Measurements from ENCODE around the gene SDHAF2. TPM values are rescaled to one million over a fixed set of nuclear protein-coding genes. Genes with fewer than 3 reads are reported as not detected.

SDHAF2 gene
- total and polyA plus RNA-seq, 4 donors: 25.5 to 46.9 (median 30.2) TPM

DNA sequence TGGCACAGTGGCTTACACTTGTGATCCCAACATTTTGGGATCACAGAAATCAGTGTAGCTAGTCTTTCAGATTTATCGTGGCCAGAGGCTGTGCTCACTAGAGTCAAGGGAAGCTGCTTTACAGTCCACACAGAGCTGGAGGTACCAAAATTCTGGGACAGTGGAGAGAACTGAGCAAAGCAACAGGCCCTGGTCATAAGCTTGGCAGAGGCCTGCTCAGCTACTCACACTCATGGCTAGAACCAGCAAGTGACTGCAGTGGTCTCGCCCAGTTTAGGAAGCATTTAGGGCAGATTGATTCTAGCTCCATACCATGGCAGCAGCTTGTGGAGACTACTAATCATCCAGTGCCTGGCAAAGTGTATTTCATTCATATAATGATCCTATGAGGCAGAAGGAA is 28.8 kb upstream of the SDHAF2 start:
- H3K9ac ChIP-seq (ENCODE audit: low read depth in 1 of 2, low read length in 2 of 2): no peak overlapping the region
- H3K4me1 ChIP-seq (ENCODE audit: control insufficient read depth in 4 of 4, insufficient read depth in 4 of 4, low read length in 3 of 4): no peaks in the 10 kb centered on the region
- WGBS: 95% methylated on average over 2 of the region's 2 CpGs
- no peak overlapping the region for H3K27ac ChIP-seq (ENCODE audit: low read depth in 1 of 2, low read length in 2 of 2)
- peaks cover 13 to 59% (median 48%) of the 10 kb centered on the region in 4 donors for H3K36me3 ChIP-seq (ENCODE audit: control insufficient read depth in 4 of 4, insufficient read depth in 3 of 4, low read depth in 1 of 4, low read length in 3 of 4)
- H3K4me3 ChIP-seq (ENCODE audit: low read depth in 1 of 3, low read length in 3 of 3): no peak overlapping the region
- DNase-seq (ENCODE audit: low spot score): no peak
- no peaks in the 10 kb centered on the region for H3K9me3 ChIP-seq (ENCODE audit: control insufficient read depth in 4 of 4, low read length in 3 of 4)
- no peaks in the 10 kb centered on the region for H3K27me3 ChIP-seq (ENCODE audit: control insufficient read depth in 4 of 4, insufficient read depth in 4 of 4, low read length in 3 of 4)
- no peak for TF ChIP-seq HNF4G (IDR thresholded peaks at IDR 0.05)
- TF ChIP-seq, protein P1, sequence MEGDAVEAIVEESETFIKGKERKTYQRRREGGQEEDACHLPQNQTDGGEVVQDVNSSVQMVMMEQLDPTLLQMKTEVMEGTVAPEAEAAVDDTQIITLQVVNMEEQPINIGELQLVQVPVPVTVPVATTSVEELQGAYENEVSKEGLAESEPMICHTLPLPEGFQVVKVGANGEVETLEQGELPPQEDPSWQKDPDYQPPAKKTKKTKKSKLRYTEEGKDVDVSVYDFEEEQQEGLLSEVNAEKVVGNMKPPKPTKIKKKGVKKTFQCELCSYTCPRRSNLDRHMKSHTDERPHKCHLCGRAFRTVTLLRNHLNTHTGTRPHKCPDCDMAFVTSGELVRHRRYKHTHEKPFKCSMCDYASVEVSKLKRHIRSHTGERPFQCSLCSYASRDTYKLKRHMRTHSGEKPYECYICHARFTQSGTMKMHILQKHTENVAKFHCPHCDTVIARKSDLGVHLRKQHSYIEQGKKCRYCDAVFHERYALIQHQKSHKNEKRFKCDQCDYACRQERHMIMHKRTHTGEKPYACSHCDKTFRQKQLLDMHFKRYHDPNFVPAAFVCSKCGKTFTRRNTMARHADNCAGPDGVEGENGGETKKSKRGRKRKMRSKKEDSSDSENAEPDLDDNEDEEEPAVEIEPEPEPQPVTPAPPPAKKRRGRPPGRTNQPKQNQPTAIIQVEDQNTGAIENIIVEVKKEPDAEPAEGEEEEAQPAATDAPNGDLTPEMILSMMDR (IDR thresholded peaks at IDR 0.05; ENCODE audit: low read depth, low read length, missing input control): no peak
- TF ChIP-seq, protein P2, sequence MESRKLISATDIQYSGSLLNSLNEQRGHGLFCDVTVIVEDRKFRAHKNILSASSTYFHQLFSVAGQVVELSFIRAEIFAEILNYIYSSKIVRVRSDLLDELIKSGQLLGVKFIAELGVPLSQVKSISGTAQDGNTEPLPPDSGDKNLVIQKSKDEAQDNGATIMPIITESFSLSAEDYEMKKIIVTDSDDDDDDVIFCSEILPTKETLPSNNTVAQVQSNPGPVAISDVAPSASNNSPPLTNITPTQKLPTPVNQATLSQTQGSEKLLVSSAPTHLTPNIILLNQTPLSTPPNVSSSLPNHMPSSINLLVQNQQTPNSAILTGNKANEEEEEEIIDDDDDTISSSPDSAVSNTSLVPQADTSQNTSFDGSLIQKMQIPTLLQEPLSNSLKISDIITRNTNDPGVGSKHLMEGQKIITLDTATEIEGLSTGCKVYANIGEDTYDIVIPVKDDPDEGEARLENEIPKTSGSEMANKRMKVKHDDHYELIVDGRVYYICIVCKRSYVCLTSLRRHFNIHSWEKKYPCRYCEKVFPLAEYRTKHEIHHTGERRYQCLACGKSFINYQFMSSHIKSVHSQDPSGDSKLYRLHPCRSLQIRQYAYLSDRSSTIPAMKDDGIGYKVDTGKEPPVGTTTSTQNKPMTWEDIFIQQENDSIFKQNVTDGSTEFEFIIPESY (IDR thresholded peaks at IDR 0.05): no peak
- no peak for TF ChIP-seq SP1 (IDR thresholded peaks at IDR 0.05)
- TF ChIP-seq HNF4A (conservative IDR thresholded peaks at IDR 0.05): no peak
- TF ChIP-seq RXRA (IDR thresholded peaks at IDR 0.05): no peak
- no peak for TF ChIP-seq GABPA (IDR thresholded peaks at IDR 0.05 in 1 of 2, conservative IDR thresholded peaks at IDR 0.05 in 1 of 2)
- TF ChIP-seq, protein P3, sequence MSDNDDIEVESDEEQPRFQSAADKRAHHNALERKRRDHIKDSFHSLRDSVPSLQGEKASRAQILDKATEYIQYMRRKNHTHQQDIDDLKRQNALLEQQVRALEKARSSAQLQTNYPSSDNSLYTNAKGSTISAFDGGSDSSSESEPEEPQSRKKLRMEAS (IDR thresholded peaks at IDR 0.05): no peak
- TF ChIP-seq FOXA1 (IDR thresholded peaks at IDR 0.05): no peak
- no peak for TF ChIP-seq EGR1 (IDR thresholded peaks at IDR 0.05; ENCODE audit: low read depth in 2 of 2)
- no peak for TF ChIP-seq TAF1 (conservative IDR thresholded peaks at IDR 0.05)
- TF ChIP-seq, protein P4, sequence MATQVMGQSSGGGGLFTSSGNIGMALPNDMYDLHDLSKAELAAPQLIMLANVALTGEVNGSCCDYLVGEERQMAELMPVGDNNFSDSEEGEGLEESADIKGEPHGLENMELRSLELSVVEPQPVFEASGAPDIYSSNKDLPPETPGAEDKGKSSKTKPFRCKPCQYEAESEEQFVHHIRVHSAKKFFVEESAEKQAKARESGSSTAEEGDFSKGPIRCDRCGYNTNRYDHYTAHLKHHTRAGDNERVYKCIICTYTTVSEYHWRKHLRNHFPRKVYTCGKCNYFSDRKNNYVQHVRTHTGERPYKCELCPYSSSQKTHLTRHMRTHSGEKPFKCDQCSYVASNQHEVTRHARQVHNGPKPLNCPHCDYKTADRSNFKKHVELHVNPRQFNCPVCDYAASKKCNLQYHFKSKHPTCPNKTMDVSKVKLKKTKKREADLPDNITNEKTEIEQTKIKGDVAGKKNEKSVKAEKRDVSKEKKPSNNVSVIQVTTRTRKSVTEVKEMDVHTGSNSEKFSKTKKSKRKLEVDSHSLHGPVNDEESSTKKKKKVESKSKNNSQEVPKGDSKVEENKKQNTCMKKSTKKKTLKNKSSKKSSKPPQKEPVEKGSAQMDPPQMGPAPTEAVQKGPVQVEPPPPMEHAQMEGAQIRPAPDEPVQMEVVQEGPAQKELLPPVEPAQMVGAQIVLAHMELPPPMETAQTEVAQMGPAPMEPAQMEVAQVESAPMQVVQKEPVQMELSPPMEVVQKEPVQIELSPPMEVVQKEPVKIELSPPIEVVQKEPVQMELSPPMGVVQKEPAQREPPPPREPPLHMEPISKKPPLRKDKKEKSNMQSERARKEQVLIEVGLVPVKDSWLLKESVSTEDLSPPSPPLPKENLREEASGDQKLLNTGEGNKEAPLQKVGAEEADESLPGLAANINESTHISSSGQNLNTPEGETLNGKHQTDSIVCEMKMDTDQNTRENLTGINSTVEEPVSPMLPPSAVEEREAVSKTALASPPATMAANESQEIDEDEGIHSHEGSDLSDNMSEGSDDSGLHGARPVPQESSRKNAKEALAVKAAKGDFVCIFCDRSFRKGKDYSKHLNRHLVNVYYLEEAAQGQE (IDR thresholded peaks at IDR 0.05): no peak
- TF ChIP-seq RAD21 (IDR thresholded peaks at IDR 0.05): no peak
- no peak for TF ChIP-seq JUND (IDR thresholded peaks at IDR 0.05)

DNA sequence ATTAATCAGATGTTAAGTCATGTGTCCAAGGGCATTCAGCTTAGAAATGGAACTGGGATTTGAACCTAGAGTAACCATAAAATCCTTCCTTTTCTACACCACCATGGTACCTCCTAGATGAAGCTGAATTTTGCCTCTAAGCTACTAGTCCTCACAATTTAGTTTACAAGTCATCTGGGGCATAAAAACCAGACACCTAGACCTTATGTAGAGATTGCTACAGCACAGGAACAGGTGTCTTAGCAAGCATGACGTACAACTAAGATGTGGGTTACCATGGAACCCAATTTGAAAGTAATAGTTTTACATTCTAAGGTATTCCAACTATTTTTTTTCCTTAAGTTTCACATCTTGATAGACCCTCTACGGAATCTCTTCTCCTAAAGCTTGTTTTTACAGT is 28.4 kb upstream of the SDHAF2 start:
- Histone ChIP-seq H3K27ac (ENCODE audit: low read depth in 1 of 2, low read length in 2 of 2) (no peak overlapping the region), H3K4me3 (ENCODE audit: low read depth in 1 of 3, low read length in 3 of 3) (no peak overlapping the region), H3K27me3 (ENCODE audit: control insufficient read depth in 4 of 4, insufficient read depth in 4 of 4, low read length in 3 of 4) (no peaks in the 10 kb centered on the region), H3K36me3 (ENCODE audit: control insufficient read depth in 4 of 4, insufficient read depth in 3 of 4, low read depth in 1 of 4, low read length in 3 of 4) (peaks cover 13 to 63% (median 51%) of the 10 kb centered on the region in 4 donors), H3K9me3 (ENCODE audit: control insufficient read depth in 4 of 4, low read length in 3 of 4) (no peaks in the 10 kb centered on the region), H3K9ac (ENCODE audit: low read depth in 1 of 2, low read length in 2 of 2) (no peak overlapping the region), H3K4me1 (ENCODE audit: control insufficient read depth in 4 of 4, insufficient read depth in 4 of 4, low read length in 3 of 4) (no peaks in the 10 kb centered on the region)
- no peak for DNase-seq (ENCODE audit: low spot score)
- 95% methylated on average over 2 of the region's 2 CpGs for WGBS
- TF ChIP-seq, protein P3 (IDR thresholded peaks at IDR 0.05): no peak
- TF ChIP-seq HNF4G (IDR thresholded peaks at IDR 0.05) (no peak), YY1 (IDR thresholded peaks at IDR 0.05) (no peak), GABPA (IDR thresholded peaks at IDR 0.05 in 1 of 2, conservative IDR thresholded peaks at IDR 0.05 in 1 of 2) (no peak), NR2F2 (IDR thresholded peaks at IDR 0.05) (no peak), JUND (IDR thresholded peaks at IDR 0.05) (no peak)
- TF ChIP-seq, protein P2 (IDR thresholded peaks at IDR 0.05): no peak
